ENCODE measurements around the gene GABRG3.

GRCh38 chr15:27454281-27455075, 483.5 kb downstream of the GABRG3 start:
- no peak for TF ChIP-seq EZH2 (IDR thresholded peaks at IDR 0.05; ENCODE audit: insufficient read depth, low read length)
- no peak for TF ChIP-seq CTCF (IDR thresholded peaks at IDR 0.05; ENCODE audit: insufficient read depth, low read depth, low read length)

Data from astrocyte (in vitro differentiated cells and primary cell).